SJCRH30 (cell line): ENCODE measurements around the gene IGFBPL1. TPM values are rescaled to one million over a fixed set of nuclear protein-coding genes. Genes with fewer than 3 reads are reported as not detected.
"Not testable (repeated sequence)": the region's sequence is repeated elsewhere in the genome, so short reads cannot be mapped to it uniquely, and the experiment has no call there.

Experiments
- DNase-seq, 2 experiments: peaks; one replicate each; pipeline ENCODE4 v3.0.0-alpha.2; 2015 to 2020
- H3K27ac ChIP-seq: fragments of 250-450 bp; sonication (Bioruptor Pico); 2 replicates; pipeline ENCODE4 v1.5.1; 2020; ENCODE audit warnings: mild to moderate bottlenecking, moderate library complexity
- H3K27me3 ChIP-seq: fragments of 250-450 bp; sonication (Bioruptor Pico); 2 replicates; pipeline ENCODE4 v1.5.1; 2020; ENCODE audit warnings: mild to moderate bottlenecking, moderate library complexity
- H3K36me3 ChIP-seq: fragments of 250-450 bp; sonication (Bioruptor Pico); 2 replicates; pipeline ENCODE4 v1.5.1; 2020; ENCODE audit warnings: mild to moderate bottlenecking, moderate library complexity
- H3K4me1 ChIP-seq: fragments of 250-450 bp; sonication (Bioruptor Pico); 2 replicates; pipeline ENCODE4 v1.5.1; 2020; ENCODE audit warnings: mild to moderate bottlenecking, moderate library complexity
- H3K4me3 ChIP-seq: fragments of 250-450 bp; sonication (Bioruptor Pico); 2 replicates; pipeline ENCODE4 v1.5.1; 2020; ENCODE audit warnings: mild to moderate bottlenecking, moderate library complexity
- H3K9me3 ChIP-seq: fragments of 250-450 bp; sonication (Bioruptor Pico); replicated peaks from 2 replicates; pipeline ENCODE4 v1.5.1; 2020; ENCODE audit warnings: mild to moderate bottlenecking, moderate library complexity
- total RNA-seq: library from RNA; depleted of rRNA; stranded (reverse); fragments of >200 nt; shearing (Covaris generic); gene quantifications from 2 replicates; pipeline ENCODE4 v1.2.3, GENCODE V29; 2014; rRNA removed

The IGFBPL1 gene, protein sequence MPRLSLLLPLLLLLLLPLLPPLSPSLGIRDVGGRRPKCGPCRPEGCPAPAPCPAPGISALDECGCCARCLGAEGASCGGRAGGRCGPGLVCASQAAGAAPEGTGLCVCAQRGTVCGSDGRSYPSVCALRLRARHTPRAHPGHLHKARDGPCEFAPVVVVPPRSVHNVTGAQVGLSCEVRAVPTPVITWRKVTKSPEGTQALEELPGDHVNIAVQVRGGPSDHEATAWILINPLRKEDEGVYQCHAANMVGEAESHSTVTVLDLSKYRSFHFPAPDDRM
- total RNA-seq: 42.3 and 44.1 TPM in 2 replicates

DNA sequence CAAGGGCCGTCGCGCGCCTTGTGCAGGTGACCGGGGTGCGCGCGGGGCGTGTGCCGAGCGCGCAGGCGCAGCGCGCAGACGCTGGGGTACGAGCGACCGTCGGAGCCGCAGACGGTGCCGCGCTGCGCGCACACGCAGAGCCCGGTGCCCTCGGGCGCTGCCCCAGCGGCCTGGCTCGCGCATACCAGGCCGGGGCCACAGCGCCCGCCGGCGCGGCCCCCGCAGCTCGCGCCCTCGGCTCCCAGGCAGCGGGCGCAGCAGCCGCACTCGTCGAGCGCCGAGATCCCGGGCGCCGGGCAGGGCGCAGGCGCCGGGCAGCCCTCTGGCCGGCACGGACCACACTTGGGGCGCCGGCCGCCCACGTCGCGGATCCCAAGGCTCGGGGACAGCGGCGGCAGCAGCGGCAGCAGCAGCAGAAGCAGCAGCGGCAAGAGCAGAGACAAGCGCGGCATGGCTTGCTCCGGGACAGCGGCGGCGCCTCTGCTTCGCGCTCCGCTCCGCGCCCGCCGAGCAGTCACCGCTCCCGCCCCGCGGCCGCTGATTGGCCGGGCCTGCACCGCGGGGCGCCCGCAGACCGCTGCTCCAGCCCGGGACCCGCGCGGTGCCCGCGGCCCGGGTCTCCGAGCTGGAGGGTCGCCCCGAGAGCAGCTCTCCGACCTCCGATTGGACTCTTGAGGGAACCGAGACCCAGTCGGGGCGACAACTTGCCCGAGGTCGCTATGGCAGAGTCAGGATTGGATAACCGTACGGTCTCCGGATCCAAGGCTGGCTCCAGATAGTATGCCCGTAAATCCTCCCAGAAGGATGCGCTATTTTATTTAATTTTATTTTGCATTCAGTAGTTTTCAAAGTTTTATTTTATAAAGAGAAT, at the start of gene IGFBPL1:
IGFBPL1 (minus strand) TSS at position 482 of the 871 bp plus-strand sequence; CDS start at position 452, 30 bp downstream.
- no peak within 1 kb of the TSS; the same call in 1 of the 2 replicates for H3K27ac ChIP-seq
- H3K27me3 ChIP-seq: no peaks in the 10 kb centered on the region
- H3K9me3 ChIP-seq: no peaks in the 10 kb centered on the region
- H3K4me1 ChIP-seq: peaks cover 7% of the 10 kb centered on the region; the same call in 1 of the 2 replicates
- peak within 1 kb of the TSS; percentile 70 for H3K4me3 ChIP-seq
- peak in 1 of 2 experiments; percentile 40 for DNase-seq
- no peaks in the 10 kb centered on the region for H3K36me3 ChIP-seq

DNA sequence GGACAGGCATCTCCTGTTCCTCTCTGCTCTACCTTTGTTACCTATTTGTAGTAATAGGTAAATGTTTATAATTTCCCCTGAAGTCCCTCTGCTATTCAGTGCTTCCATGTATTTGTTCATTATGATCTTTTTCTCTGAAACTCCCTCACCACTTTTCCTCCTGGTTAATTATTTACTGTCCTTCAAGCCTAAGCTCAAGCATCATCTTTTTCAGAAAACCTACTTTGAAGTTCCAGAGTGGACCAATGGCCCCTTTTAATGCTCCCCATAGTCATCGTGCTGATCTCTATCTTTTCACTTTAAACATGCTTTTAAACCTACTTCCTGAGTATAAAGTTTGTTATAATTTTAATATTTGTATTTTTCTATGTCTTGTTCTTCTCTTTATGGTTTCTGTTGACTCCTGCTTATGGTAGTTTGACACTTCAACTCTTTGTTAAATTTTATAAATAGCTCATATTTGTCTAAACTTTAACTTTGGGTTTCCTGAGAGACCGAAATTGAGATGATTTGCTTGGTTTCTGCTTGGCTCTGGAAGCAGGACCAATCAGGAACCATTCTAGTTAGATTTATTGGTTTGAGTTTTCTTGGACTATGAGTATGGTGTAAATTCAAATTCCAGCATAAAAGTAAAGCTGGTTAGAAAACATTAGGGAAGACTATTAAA, 48.5 kb upstream of the IGFBPL1 start:
- H3K27me3 ChIP-seq, H3K27ac ChIP-seq, H3K4me1 ChIP-seq, DNase-seq, H3K9me3 ChIP-seq, H3K4me3 ChIP-seq, H3K36me3 ChIP-seq: not testable (repeated sequence)

DNA sequence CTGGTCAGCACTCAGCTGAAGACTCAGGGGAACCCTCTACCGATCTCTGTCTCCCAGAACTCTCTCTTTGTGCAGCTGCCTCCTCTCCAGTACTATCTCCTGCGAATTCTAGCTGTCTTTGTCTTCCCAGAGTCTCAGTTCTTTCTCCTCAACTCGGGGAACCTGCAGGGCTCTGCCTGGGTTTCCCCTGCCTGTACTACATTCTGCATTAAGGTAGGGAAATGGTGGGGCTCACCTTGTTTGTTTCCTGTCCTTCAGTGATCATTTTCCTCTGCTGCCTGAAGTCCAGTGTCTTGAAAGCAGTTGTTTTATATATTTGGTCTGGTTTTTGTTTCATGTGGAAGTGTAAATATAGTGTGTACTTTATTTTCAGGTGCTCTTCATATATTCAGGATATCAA, 43.1 kb upstream of the IGFBPL1 start:
- no peak for DNase-seq
- H3K4me3 ChIP-seq: no peak overlapping the region
- H3K4me1 ChIP-seq: no peaks in the 10 kb centered on the region
- no peaks in the 10 kb centered on the region for H3K27me3 ChIP-seq
- H3K27ac ChIP-seq: no peak overlapping the region
- no peaks in the 10 kb centered on the region for H3K9me3 ChIP-seq
- no peaks in the 10 kb centered on the region for H3K36me3 ChIP-seq

DNA sequence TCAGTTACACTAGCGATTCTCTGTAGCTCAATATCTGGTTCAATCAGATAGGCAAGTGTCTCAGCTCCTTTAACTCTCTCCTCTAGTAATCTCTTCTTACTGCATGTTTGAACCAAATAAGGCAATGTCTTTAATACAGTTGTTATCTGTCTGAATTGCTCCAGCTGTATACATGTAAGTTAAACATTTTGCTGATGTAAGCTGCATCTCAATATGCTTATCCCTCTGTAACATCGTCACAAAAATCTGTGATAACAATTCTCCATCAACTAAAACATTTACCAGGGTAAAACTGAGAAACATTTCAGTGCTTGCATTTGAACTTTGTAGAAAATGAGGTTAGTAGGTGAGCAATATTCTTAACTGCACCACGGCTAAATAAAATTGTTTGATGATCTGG, 29.6 kb upstream of the IGFBPL1 start:
- Histone ChIP-seq H3K27ac (no peak overlapping the region), H3K36me3 (no peaks in the 10 kb centered on the region), H3K4me1 (no peaks in the 10 kb centered on the region), H3K4me3 (no peak overlapping the region), H3K27me3 (no peaks in the 10 kb centered on the region), H3K9me3 (no peaks in the 10 kb centered on the region)
- no peak for DNase-seq

DNA sequence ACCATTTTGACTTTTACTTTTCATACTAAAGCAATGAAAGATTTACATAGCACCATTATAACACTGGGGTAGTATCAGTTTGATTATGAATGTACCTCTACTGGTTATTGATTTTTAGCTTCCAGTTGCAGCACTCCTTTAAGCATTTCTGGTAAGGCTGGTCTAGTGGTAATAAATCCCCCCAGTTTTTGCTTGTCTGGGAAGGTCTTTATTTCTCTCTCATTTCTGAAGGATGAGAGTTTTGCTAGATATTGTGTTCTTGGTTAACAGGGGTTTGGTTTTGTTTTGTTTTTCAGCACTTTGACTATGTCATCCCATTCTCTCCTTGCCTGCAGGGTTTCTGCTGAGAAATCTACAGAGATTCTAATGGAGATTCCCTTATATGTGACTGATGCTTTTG, 26.9 kb upstream of the IGFBPL1 start:
- Histone ChIP-seq H3K4me3 (no peak overlapping the region), H3K27ac (no peak overlapping the region), H3K27me3 (no peaks in the 10 kb centered on the region), H3K4me1 (no peaks in the 10 kb centered on the region), H3K36me3 (no peaks in the 10 kb centered on the region), H3K9me3 (no peaks in the 10 kb centered on the region)
- no peak for DNase-seq

DNA sequence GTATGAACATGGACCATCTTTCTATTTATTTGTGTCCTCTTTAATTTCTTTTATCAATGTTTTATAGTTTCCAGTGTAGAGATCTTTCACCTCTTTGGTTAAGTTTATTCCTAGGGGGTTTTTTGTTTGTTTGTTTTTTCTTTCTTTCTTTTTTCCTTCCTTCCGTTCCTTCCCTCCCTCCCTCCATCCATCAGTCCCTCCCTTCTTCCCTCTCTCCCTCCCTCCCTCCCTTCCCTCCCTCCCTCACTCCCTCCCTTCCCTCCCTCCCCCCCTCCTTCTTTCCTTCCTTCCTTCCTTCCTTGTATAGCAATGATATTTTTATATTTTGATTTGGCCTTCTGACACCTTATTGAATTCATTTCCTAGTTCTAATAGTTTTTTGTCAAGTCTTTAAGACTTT, 23.4 kb upstream of the IGFBPL1 start:
- no peak for DNase-seq
- Histone ChIP-seq H3K36me3 (no peaks in the 10 kb centered on the region), H3K27ac (no peak overlapping the region), H3K27me3 (no peaks in the 10 kb centered on the region), H3K9me3 (no peaks in the 10 kb centered on the region), H3K4me1 (no peaks in the 10 kb centered on the region), H3K4me3 (no peak overlapping the region)

DNA sequence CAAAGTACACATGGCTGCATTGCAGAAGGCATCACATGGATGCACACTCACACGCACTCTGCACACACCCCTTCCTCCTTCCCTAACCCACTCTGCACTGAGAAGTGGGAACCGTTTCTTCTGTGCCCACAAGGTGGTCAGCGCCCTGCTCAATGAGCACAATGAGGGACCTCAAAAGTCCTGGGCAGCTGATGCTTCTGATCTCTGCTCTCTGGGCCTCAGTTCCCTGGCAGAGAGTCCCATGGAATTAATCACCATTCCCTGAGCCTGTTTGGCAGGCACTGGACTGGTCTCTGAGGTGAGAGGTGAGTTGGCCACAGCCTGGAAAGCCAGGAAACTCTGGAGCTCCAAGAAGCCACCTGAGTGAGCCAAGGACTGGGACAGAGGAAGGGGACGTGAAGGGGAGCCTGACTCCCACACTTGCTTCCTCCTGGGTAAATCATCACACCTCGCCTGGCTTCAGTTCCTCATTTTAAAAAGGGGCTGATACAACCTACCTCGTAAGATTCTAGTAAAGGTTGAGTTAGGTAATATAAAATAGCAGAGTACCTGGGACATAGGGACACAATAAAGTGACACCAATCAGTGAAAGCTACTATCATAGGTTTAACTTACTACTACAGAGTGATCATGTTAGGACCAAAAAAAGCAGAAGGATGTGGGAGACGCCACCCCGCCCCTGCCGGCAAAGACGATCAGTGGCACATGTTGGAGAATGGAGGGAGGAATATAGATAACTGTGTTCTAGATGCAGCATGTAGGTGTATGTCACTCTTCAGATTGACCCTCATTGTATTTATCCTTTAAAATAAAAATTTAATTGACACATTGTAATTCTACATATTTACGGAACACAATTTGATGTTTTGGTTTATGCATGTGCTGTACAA, 21.1 kb upstream of the IGFBPL1 start:
- no peak for DNase-seq
- Histone ChIP-seq H3K27ac (no peak overlapping the region), H3K4me1 (no peaks in the 10 kb centered on the region), H3K4me3 (no peak overlapping the region), H3K9me3 (no peaks in the 10 kb centered on the region), H3K36me3 (no peaks in the 10 kb centered on the region), H3K27me3 (no peaks in the 10 kb centered on the region)

DNA sequence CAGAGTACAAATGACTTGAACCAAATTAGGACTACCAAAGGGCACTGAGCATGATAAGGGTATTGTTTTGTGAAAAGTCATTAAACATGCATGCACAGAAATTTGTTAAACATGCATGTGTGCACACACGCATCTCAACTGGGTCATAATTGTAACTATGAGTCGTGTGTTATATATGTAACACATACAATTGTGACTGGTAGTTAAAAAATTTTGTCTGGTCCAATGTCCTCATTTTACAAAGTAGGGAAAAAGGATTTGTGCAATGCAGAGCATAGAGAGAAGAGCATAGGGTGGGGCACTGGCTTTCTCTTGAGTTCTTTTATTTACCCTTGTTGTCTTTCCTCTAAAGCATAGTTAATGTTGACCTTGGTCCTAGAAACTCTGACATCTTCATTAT, 19.3 kb upstream of the IGFBPL1 start:
- no peaks in the 10 kb centered on the region for H3K4me1 ChIP-seq
- no peaks in the 10 kb centered on the region for H3K36me3 ChIP-seq
- no peak for DNase-seq

DNA sequence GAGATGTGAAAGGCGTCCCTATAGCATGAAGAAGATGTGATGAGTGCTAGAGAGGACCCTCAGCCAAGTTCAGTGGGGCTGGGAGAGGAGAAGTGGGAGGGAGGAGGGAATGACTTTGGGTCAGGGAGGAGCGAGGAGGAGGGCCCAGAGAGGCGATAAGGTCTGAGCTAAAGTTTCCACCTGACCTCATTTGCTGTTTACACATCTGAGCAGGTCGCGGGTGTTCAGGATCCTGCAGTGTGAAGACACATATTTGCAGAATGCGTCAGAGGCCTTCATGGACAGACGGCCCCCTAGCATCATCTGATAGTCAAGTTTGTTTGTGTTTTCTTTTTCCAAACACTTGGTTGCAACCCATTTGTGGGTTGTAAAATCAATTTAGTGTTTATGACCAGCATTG, 18.9 kb upstream of the IGFBPL1 start:
- H3K9me3 ChIP-seq: no peaks in the 10 kb centered on the region
- H3K4me3 ChIP-seq: no peak overlapping the region
- H3K4me1 ChIP-seq: no peaks in the 10 kb centered on the region
- H3K27ac ChIP-seq: no peak overlapping the region
- no peaks in the 10 kb centered on the region for H3K27me3 ChIP-seq
- H3K36me3 ChIP-seq: no peaks in the 10 kb centered on the region
- DNase-seq: no peak

More for the DNA sequence above, 19.3 kb upstream of the IGFBPL1 start:
- H3K27me3 ChIP-seq: no peaks in the 10 kb centered on the region
- H3K27ac ChIP-seq: no peak overlapping the region
- no peak overlapping the region for H3K4me3 ChIP-seq
- no peaks in the 10 kb centered on the region for H3K9me3 ChIP-seq

DNA sequence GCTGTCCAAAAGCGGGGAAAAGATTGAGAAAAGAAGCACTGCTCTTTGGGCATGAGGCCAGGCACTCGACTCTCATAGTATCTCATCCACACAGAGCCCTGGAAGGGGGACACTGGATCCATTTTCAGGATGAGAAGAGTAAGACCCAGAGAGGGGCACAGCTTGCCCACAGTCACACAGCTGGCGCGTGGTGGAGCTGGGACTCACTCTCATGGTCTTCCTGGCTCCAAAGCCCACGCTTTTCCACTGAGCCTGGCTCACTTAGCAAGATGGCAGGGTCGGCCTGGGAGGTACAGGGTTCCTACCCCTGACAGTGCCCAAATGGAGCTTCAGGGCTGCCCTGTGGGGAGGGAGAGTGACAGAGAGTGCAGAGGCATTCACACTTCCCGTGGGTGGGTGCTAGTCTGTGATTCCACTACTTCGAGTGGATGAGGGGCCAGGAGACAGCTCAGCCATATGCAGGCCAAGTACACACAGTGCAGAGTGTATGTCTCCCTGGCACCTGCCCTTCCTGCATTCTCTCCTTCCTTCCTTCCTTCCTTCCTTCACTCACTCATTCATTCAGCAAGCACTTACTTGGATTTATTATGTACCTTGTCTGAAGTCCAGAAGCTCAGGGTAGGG, 18.3 kb upstream of the IGFBPL1 start:
- Histone ChIP-seq H3K4me1 (no peaks in the 10 kb centered on the region), H3K27ac (no peak overlapping the region), H3K9me3 (no peaks in the 10 kb centered on the region), H3K27me3 (no peaks in the 10 kb centered on the region), H3K36me3 (no peaks in the 10 kb centered on the region), H3K4me3 (no peak overlapping the region)
- no peak for DNase-seq

DNA sequence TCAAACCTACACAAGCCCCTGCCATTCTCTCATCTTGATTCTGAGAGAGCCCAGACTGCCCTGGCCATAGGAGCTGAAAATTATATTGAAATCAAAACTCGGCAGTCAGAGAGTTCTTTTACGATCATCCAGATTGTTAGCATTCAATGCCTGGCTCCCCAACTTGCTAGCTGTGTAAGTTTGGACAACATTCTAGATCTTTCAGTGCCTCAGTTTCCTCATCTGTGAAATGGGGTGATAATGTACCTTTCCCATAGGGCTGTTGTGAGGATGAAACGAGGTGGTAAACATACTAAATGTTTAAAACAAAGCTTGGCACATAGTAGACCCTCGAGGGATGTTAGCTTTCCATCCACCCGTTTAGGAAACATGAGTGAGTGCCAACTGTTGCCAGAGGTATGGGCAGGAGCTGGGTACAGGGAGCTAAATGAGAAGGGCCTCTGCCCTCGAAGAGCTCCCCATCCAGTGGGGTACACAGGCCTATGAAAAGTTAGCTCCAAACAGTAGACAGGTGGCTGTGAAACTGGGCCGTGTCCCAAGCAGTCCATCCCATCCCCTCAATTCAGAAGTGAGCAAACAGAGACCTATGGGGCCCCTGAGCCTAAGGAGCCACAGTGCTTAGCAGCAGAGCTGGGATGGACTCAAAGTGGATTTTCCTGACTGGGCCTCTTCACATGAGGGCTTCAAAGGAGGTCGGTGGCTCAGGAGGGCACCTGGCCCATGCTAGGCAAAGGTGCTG, 17.3 kb upstream of the IGFBPL1 start:
- H3K27ac ChIP-seq: no peak overlapping the region
- no peaks in the 10 kb centered on the region for H3K9me3 ChIP-seq
- no peak overlapping the region for H3K4me3 ChIP-seq
- H3K27me3 ChIP-seq: no peaks in the 10 kb centered on the region
- no peaks in the 10 kb centered on the region for H3K36me3 ChIP-seq
- no peak for DNase-seq
- H3K4me1 ChIP-seq: no peaks in the 10 kb centered on the region

DNA sequence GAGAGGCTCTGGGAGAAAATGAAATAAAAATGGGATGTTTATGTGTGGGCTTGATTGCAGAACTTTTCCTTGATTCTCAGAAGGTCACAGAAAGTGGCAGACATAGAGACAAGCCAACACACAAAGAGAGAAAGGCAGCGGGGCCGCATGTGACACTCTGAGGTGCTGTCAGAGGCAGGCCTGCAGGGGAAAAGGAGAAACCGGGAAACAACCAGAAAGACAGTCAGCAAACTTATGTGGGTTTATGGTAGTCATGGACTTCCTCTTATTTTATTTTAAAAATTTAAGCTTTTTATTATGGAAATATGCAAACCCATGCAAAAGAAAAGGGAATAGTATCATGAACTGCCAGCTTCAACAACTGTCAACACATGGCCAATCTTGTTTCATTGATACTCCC, 16.3 kb upstream of the IGFBPL1 start:
- Histone ChIP-seq H3K4me3 (no peak overlapping the region), H3K27ac (no peak overlapping the region), H3K4me1 (no peaks in the 10 kb centered on the region), H3K36me3 (no peaks in the 10 kb centered on the region), H3K9me3 (no peaks in the 10 kb centered on the region), H3K27me3 (no peaks in the 10 kb centered on the region)
- no peak for DNase-seq

DNA sequence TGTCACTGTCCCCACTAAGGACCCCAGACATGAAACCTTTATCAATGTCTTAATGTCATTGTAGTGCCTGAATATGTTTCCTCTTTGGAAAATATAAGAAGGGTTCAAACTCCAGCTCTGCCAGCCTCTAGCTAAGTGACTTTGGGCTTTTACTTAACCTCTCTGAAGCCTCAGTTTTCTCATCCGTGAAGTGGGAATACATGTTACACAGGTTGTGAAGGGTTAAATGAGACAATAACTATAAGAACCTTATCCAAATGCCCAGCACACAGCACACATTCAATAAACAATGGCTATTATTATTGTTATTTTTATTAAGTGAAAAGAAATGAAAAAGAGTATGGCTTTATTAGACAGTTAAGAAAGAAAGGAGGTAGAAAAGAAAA, 15.7 kb upstream of the IGFBPL1 start:
- no peak overlapping the region for H3K27ac ChIP-seq
- no peaks in the 10 kb centered on the region for H3K36me3 ChIP-seq
- no peaks in the 10 kb centered on the region for H3K9me3 ChIP-seq
- no peaks in the 10 kb centered on the region for H3K27me3 ChIP-seq
- H3K4me3 ChIP-seq: no peak overlapping the region
- H3K4me1 ChIP-seq: no peaks in the 10 kb centered on the region
- no peak for DNase-seq
